ENCODE data around the gene HMGN1. TPM values are rescaled to one million over a fixed set of nuclear protein-coding genes. Genes with fewer than 3 reads are reported as not detected.

The HMGN1 gene
- polyA plus RNA-seq, 1 donor from 2014 or later = 2,070 TPM

- H2AFZ ChIP-seq (ENCODE audit: low read depth, low read length) = no peak overlapping the region
- no peak overlapping the region for H3K4me2 ChIP-seq (ENCODE audit: low read length)
- no peak overlapping the region for H3K27ac ChIP-seq (ENCODE audit: low read length)
- H3K9ac ChIP-seq (ENCODE audit: low read length) = no peak overlapping the region
- no peaks in the 10 kb centered on the region for H3K36me3 ChIP-seq (ENCODE audit: insufficient read depth, low read length)
- TF ChIP-seq SMC3 (conservative IDR thresholded peaks at IDR 0.05; ENCODE audit: poor library complexity) (no peak), EP300 (conservative IDR thresholded peaks at IDR 0.05; ENCODE audit: poor library complexity, severe bottlenecking) (peak; percentile 16), EZH2 (IDR thresholded peaks at IDR 0.05; ENCODE audit: borderline replicate concordance, insufficient read depth, low read length, poor library complexity, severe bottlenecking) (no peak), CTCF (IDR thresholded peaks at IDR 0.05; ENCODE audit: poor library complexity, severe bottlenecking) (no peak), POLR2AphosphoS5 (IDR thresholded peaks at IDR 0.05) (peak; percentile 79)
- H3K4me3 ChIP-seq (ENCODE audit: low read length) = no peak overlapping the region
- no peaks in the 10 kb centered on the region for H3K27me3 ChIP-seq (ENCODE audit: insufficient read depth, low read depth, low read length)
- H4K20me1 ChIP-seq (ENCODE audit: insufficient read depth) = no peaks in the 10 kb centered on the region
- no peaks in the 10 kb centered on the region for H3K79me2 ChIP-seq (replicated peaks; ENCODE audit: insufficient read depth, low read length)
- no peaks in the 10 kb centered on the region for H3K9me3 ChIP-seq (ENCODE audit: low read length)
- no peaks in the 10 kb centered on the region for H3K9me2 ChIP-seq (ENCODE audit: insufficient read depth, low read length)
- no peaks in the 10 kb centered on the region for H3F3A ChIP-seq (ENCODE audit: insufficient read depth, low read length, poor library complexity, severe bottlenecking)
Observed at GRCh38 chr21:39336457-39337008, 12.4 kb downstream of the HMGN1 start.

- Histone ChIP-seq H3K27ac (ENCODE audit: low read length) (no peak overlapping the region), H3K4me2 (ENCODE audit: low read length) (no peak overlapping the region), H3K9me3 (ENCODE audit: low read length) (no peaks in the 10 kb centered on the region), H3K36me3 (ENCODE audit: insufficient read depth, low read length) (no peaks in the 10 kb centered on the region), H3K9me2 (ENCODE audit: insufficient read depth, low read length) (no peaks in the 10 kb centered on the region), H3K9ac (ENCODE audit: low read length) (no peak overlapping the region), H3K27me3 (ENCODE audit: insufficient read depth, low read depth, low read length) (no peaks in the 10 kb centered on the region), H3K79me2 (replicated peaks; ENCODE audit: insufficient read depth, low read length) (no peaks in the 10 kb centered on the region), H4K20me1 (ENCODE audit: insufficient read depth) (no peaks in the 10 kb centered on the region), H2AFZ (ENCODE audit: low read depth, low read length) (no peak overlapping the region), H3F3A (ENCODE audit: insufficient read depth, low read length, poor library complexity, severe bottlenecking) (no peaks in the 10 kb centered on the region), H3K4me3 (ENCODE audit: low read length) (no peak overlapping the region)
- TF ChIP-seq SMC3 (conservative IDR thresholded peaks at IDR 0.05; ENCODE audit: poor library complexity) (no peak), TAF1 (IDR thresholded peaks at IDR 0.05; ENCODE audit: low read depth) (no peak), POLR2AphosphoS5 (IDR thresholded peaks at IDR 0.05) (no peak), RAD21 (conservative IDR thresholded peaks at IDR 0.05) (no peak), EZH2 (IDR thresholded peaks at IDR 0.05; ENCODE audit: borderline replicate concordance, insufficient read depth, low read length, poor library complexity, severe bottlenecking) (no peak), REST (IDR thresholded peaks at IDR 0.05; ENCODE audit: borderline replicate concordance) (no peak), CTCF (IDR thresholded peaks at IDR 0.05; ENCODE audit: poor library complexity, severe bottlenecking) (no peak), EP300 (conservative IDR thresholded peaks at IDR 0.05; ENCODE audit: poor library complexity, severe bottlenecking) (no peak), MXI1 (conservative IDR thresholded peaks at IDR 0.05; ENCODE audit: poor library complexity, severe bottlenecking) (no peak)
Observed at GRCh38 chr21:39334611-39335010, 14.3 kb downstream of the HMGN1 start.

Data from neural cell (in vitro differentiated cells).